Panc1 (cell line): ENCODE results near the gene PDILT. TPM values are rescaled to one million over a fixed set of nuclear protein-coding genes. Genes with fewer than 3 reads are reported as not detected.

Experiments
- ATAC-seq: fragments of 200-7000 bp; cut with Tn5 transposase; 2 replicates; pipeline ENCODE4 v1.9.1; 2020; ENCODE audit warnings: mild to moderate bottlenecking, moderate library complexity
- BruUV-seq: library from RNA; stranded (reverse); fragments of 400-500 nt; replicated peaks from 2 replicates; lab custom pipeline; 2021; lab: Mats Ljungman, UMichigan
- CTCF ChIA-PET: fragments of 300-600 bp; sonication (Branson Sonifier 250); formaldehyde crosslinking; loops from one replicate; lab custom pipeline; 2022; ENCODE audit warnings: antibody characterized with exemption; lab: Charles Lee
- POLR2A ChIA-PET: fragments of 300-600 bp; sonication (Branson Sonifier 250); formaldehyde crosslinking; loops from one replicate; lab custom pipeline; 2022; ENCODE audit warnings: antibody characterized with exemption; lab: Charles Lee
- DNase-seq: peaks from one replicate; pipeline ENCODE4 v3.0.0-alpha.2; 2010; ENCODE audit warnings: low read depth, low spot score
- H3K27ac ChIP-seq: 2 replicates; pipeline ENCODE4 v1.5.1; 2011; ENCODE audit warnings: mild to moderate bottlenecking, low read length, inconsistent platforms
- H3K27me3 ChIP-seq: fragments of 200-500 bp; sonication (Bioruptor generic); 2 replicates; pipeline ENCODE4 v1.6.0; 2014; ENCODE audit warnings: low read length, inconsistent platforms; ENCODE audit not compliant: control insufficient read depth, insufficient read depth
- H3K36me3 ChIP-seq: fragments of 200-500 bp; sonication (Bioruptor generic); 2 replicates; pipeline ENCODE4 v1.5.1; 2014; ENCODE audit warnings: inconsistent platforms, mild to moderate bottlenecking, low read length, moderate library complexity; ENCODE audit not compliant: control insufficient read depth, insufficient read depth
- H3K4me1 ChIP-seq: 2 replicates; pipeline ENCODE4 v1.5.1; 2011; ENCODE audit warnings: inconsistent platforms, mild to moderate bottlenecking, low read length, moderate library complexity; ENCODE audit not compliant: control insufficient read depth, insufficient read depth
- H3K4me3 ChIP-seq, 2 experiments: 2 replicates each; pipeline ENCODE4 v1.5.1; 2011 to 2012; ENCODE audit warnings: low read depth in 2 of 2, low read length in 2 of 2, mild to moderate bottlenecking in 2 of 2, inconsistent platforms in 1 of 2, moderate library complexity in 1 of 2
- H3K9me3 ChIP-seq: fragments of 200-500 bp; sonication (Bioruptor generic); 2 replicates; pipeline ENCODE4 v1.5.1; 2014; ENCODE audit warnings: low read depth, mild to moderate bottlenecking, inconsistent platforms, low read length, moderate library complexity; ENCODE audit not compliant: control insufficient read depth, insufficient read depth
- CTCF ChIP-seq: fragments of 450-650 bp; IDR thresholded peaks from 2 replicates; pipeline ENCODE4 v1.5.1; 2017; ENCODE audit warnings: mild to moderate bottlenecking
- POLR2AphosphoS5 ChIP-seq: IDR thresholded peaks from 2 replicates; pipeline ENCODE4 v1.6.1; 2012; ENCODE audit warnings: mild to moderate bottlenecking, low read depth, low read length, moderate library complexity
- REST ChIP-seq, 2 experiments: IDR thresholded peaks; 2 replicates each; pipeline ENCODE4 v1.6.1; 2011 to 2012; ENCODE audit warnings: low read depth in 2 of 2, control low read depth in 1 of 2, low read length in 1 of 2, mild to moderate bottlenecking in 1 of 2, moderate library complexity in 1 of 2; ENCODE audit not compliant: insufficient read depth in 1 of 2
- SIN3A ChIP-seq: IDR thresholded peaks from 2 replicates; pipeline ENCODE4 v1.6.1; 2012; ENCODE audit warnings: low read depth, mild to moderate bottlenecking, low read length, moderate library complexity, borderline replicate concordance; ENCODE audit not compliant: insufficient read depth
- TCF7L2 ChIP-seq: IDR thresholded peaks from 2 replicates; pipeline ENCODE4 v1.6.1; 2011; ENCODE audit warnings: mild to moderate bottlenecking, low read depth, low read length, inconsistent platforms
- in situ Hi-C: cut with HindIII; loops from 2 replicates; pipeline ENCODE4 v1.10.0; 2016; ENCODE audit warnings: low sequenced_read_pairs, low pct_unique_long_range_greater_than_20kb
- intact Hi-C: fragments of 100-400 bp; cut with micrococcal nuclease; formaldehyde crosslinking; loops from one replicate; pipeline ENCODE4 v1.10.0; 2022; ENCODE audit not compliant: unreplicated experiment
- total RNA-seq: library from RNA; stranded (reverse); gene quantifications from one replicate; pipeline ENCODE4 v1.2.1, GENCODE V29; 2021; ENCODE audit not compliant: unreplicated experiment

PDILT gene
- total RNA-seq, 1 experiment from 2014 or later: not detected

- TF ChIP-seq POLR2AphosphoS5 (no peak), CTCF (no peak), TCF7L2 (no peak), REST (IDR thresholded peaks at IDR 0.05; ENCODE audit: insufficient read depth in 1 of 2, low read depth in 2 of 2, low read length in 1 of 2) (no peak), SIN3A (no peak)
- in situ Hi-C loops: no loop called here
- CTCF ChIA-PET: no interaction called here
Measured at GRCh38 chr16:20352615-20353014, 51.9 kb downstream of the PDILT start, which contains the start of gene UMOD. Gene UMOD, minus strand, starts transcription at chr16:20352715. Its CDS starts 1,978 bp downstream, at chr16:20350737.

DNA sequence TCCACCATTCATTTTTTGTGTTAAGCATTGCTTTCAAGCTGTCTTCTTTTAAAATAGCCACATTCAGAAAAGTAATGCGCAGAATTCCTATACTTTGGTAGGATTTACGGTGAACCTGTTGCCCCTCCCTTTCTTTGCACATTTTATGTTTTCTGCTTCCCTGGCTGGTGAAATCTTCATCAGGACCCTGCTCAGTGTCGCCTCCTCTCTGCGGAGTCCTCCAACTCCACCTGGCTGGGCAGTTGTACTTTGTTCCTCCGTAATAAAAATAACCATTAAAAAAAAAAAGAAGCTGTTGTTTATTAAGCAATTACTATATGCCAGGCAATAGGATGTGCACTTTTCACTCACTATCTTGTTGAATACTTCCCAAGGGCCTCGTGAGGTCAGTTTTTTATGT lies 54.9 kb downstream of the PDILT start:
- no peaks in the 10 kb centered on the region for H3K4me1 ChIP-seq
- H3K4me3 ChIP-seq: no peak overlapping the region
- no peaks in the 10 kb centered on the region for H3K9me3 ChIP-seq
- BruUV-seq: no TSS peak
- peaks cover 4% of the 10 kb centered on the region for H3K27me3 ChIP-seq
- CTCF ChIA-PET: interaction anchor here (0.6 kb wide), 1 partner anchor 39 kb away, joined by 8 read pairs; no protein-coding TSS in a partner anchor
- ATAC-seq (no peak), DNase-seq (no peak)
- no peak overlapping the region for H3K27ac ChIP-seq
- in situ Hi-C loops: no loop called here
- POLR2A ChIA-PET: no interaction called here
- intact Hi-C loops: no loop called here
- TF ChIP-seq CTCF (peak; percentile 40), POLR2AphosphoS5 (no peak), SIN3A (no peak), TCF7L2 (no peak), REST (IDR thresholded peaks at IDR 0.05; ENCODE audit: insufficient read depth in 1 of 2, low read depth in 2 of 2, low read length in 1 of 2) (no peak)
- H3K36me3 ChIP-seq: no peaks in the 10 kb centered on the region

More at GRCh38 chr16:20352615-20353014, 51.9 kb downstream of the PDILT start, which contains the start of gene UMOD:
- intact Hi-C loops: no loop called here
- Histone ChIP-seq H3K4me1 (no peaks in the 10 kb centered on the region), H3K27ac (no peak within 1 kb of the TSS), H3K4me3 (no peak within 1 kb of the TSS), H3K9me3 (no peaks in the 10 kb centered on the region), H3K27me3 (peaks cover 7% of the 10 kb centered on the region), H3K36me3 (no peaks in the 10 kb centered on the region)
- no peak for ATAC-seq
- POLR2A ChIA-PET: no interaction called here
- BruUV-seq: no TSS peak
- no peak for DNase-seq
